LNCAP (cell line): Measurements from ENCODE around the gene TSPAN9.

Source experiments
- CTCF ChIP-seq: fragments of 450-650 bp; IDR thresholded peaks from 2 replicates; pipeline ENCODE4 v1.5.1; 2017; ENCODE audit warnings: mild to moderate bottlenecking

The TSPAN9 gene

GRCh38 chr12:3124917-3125316 is 47.7 kb downstream of the TSPAN9 start:
- no peak for TF ChIP-seq CTCF

GRCh38 chr12:3125674-3126073 is 48.5 kb downstream of the TSPAN9 start:
- no peak for TF ChIP-seq CTCF

GRCh38 chr12:3127832-3128231 is 50.7 kb downstream of the TSPAN9 start:
- no peak for TF ChIP-seq CTCF

- TF ChIP-seq CTCF, result no peak
Observed at GRCh38 chr12:3128498-3129293, 51.5 kb downstream of the TSPAN9 start.

GRCh38 chr12:3129301-3130056 is 52.3 kb downstream of the TSPAN9 start:
- no peak for TF ChIP-seq CTCF

GRCh38 chr12:3130057-3130830 is 53.1 kb downstream of the TSPAN9 start:
- TF ChIP-seq CTCF, result no peak

GRCh38 chr12:3131129-3131528 is 54.0 kb downstream of the TSPAN9 start:
- no peak for TF ChIP-seq CTCF
